ENCODE measurements around the gene CTPS1.

The CTPS1 gene

GRCh38 chr1:41046347-41046775, 66.9 kb downstream of the CTPS1 start:
- TF ChIP-seq POU6F1 (CRISPR knock-in tag; IDR thresholded peaks at IDR 0.05; ENCODE audit: borderline replicate concordance, low read depth) (no peak), ISL1 (CRISPR knock-in tag; IDR thresholded peaks at IDR 0.05) (no peak), CSDC2 (CRISPR knock-in tag; IDR thresholded peaks at IDR 0.05) (no peak), PATZ1 (CRISPR knock-in tag; IDR thresholded peaks at IDR 0.05; ENCODE audit: borderline replicate concordance) (no peak), RARB (CRISPR knock-in tag; IDR thresholded peaks at IDR 0.05) (no peak), ZFP3 (CRISPR knock-in tag; IDR thresholded peaks at IDR 0.05) (no peak)
- ATAC-seq, result no peak

- ATAC-seq, result no peak
- TF ChIP-seq POU6F1 (CRISPR knock-in tag; IDR thresholded peaks at IDR 0.05; ENCODE audit: borderline replicate concordance, low read depth) (no peak), PATZ1 (CRISPR knock-in tag; IDR thresholded peaks at IDR 0.05; ENCODE audit: borderline replicate concordance) (no peak), ZNF8 (CRISPR knock-in tag; IDR thresholded peaks at IDR 0.05) (no peak), ARNTL (CRISPR knock-in tag; IDR thresholded peaks at IDR 0.05; ENCODE audit: borderline replicate concordance, low read depth) (no peak), ZNF70 (CRISPR knock-in tag; IDR thresholded peaks at IDR 0.05) (no peak), CSRNP3 (CRISPR knock-in tag; IDR thresholded peaks at IDR 0.05) (no peak), PPARA (CRISPR knock-in tag; IDR thresholded peaks at IDR 0.05; ENCODE audit: borderline replicate concordance) (no peak), ZFP3 (CRISPR knock-in tag; IDR thresholded peaks at IDR 0.05) (no peak), CREB5 (CRISPR knock-in tag; IDR thresholded peaks at IDR 0.05; ENCODE audit: low read depth) (no peak), BACH2 (CRISPR knock-in tag; IDR thresholded peaks at IDR 0.05; ENCODE audit: borderline replicate concordance) (no peak), SNAI2 (CRISPR knock-in tag; IDR thresholded peaks at IDR 0.05) (no peak), ESRRG (CRISPR knock-in tag; IDR thresholded peaks at IDR 0.05) (no peak), OSR1 (CRISPR knock-in tag; IDR thresholded peaks at IDR 0.05) (no peak), TOX (CRISPR knock-in tag; IDR thresholded peaks at IDR 0.05; ENCODE audit: borderline replicate concordance) (no peak), CSDC2 (CRISPR knock-in tag; IDR thresholded peaks at IDR 0.05) (no peak), TCF4 (CRISPR knock-in tag; IDR thresholded peaks at IDR 0.05; ENCODE audit: borderline replicate concordance) (no peak)
Measured at GRCh38 chr1:41048540-41048939, 69.0 kb downstream of the CTPS1 start.

- ATAC-seq, result no peak
- no peak for TF ChIP-seq CSDC2 (CRISPR knock-in tag; IDR thresholded peaks at IDR 0.05)
- no peak for TF ChIP-seq CSRNP3 (CRISPR knock-in tag; IDR thresholded peaks at IDR 0.05)
- no peak for TF ChIP-seq ZFP30 (CRISPR knock-in tag; IDR thresholded peaks at IDR 0.05)
Measured at GRCh38 chr1:41051022-41051421, 71.5 kb downstream of the CTPS1 start.

Data from SK-N-SH treated with all-trans-retinoic acid at 6 μM for 48 hours (cell line).